Keratinocyte (primary cell): ENCODE data around the gene PRSS33. TPM values are rescaled to one million over a fixed set of nuclear protein-coding genes. Genes with fewer than 3 reads are reported as not detected.

Experiments
- DNase-seq: peaks from one replicate; pipeline ENCODE4 v3.0.0-alpha.2; 2011; ENCODE audit warnings: low read depth, missing footprints, low spot score
- FAIRE-seq: peaks from 2 replicates; lab custom pipeline; 2011; peaks lifted over from hg19 to GRCh38; lab: Jason Lieb, UNC
- H2AFZ ChIP-seq: 2 replicates; pipeline ENCODE4 v1.6.0; 2012; ENCODE audit warnings: low read length, control low read depth, inconsistent platforms; ENCODE audit not compliant: control insufficient read depth
- H3K27ac ChIP-seq: 2 replicates; pipeline ENCODE4 v1.5.1; 2011; ENCODE audit warnings: low read length; ENCODE audit not compliant: control insufficient read depth, insufficient read depth
- H3K27me3 ChIP-seq: 3 replicates; pipeline ENCODE4 v1.6.0; 2011; ENCODE audit warnings: low read length; ENCODE audit not compliant: control insufficient read depth, insufficient read depth; ENCODE audit errors: extremely low read depth
- H3K36me3 ChIP-seq, 2 experiments: 2 replicates in 1 of 2; 3 replicates in 1 of 2; pipeline ENCODE4 v1.5.1; 2011; ENCODE audit warnings: low read length in 2 of 2, mild to moderate bottlenecking in 1 of 2; ENCODE audit not compliant: control insufficient read depth in 2 of 2, insufficient read depth in 2 of 2; ENCODE audit errors: extremely low read depth in 1 of 2
- H3K4me1 ChIP-seq: 3 replicates; pipeline ENCODE4 v1.5.1; 2011; ENCODE audit warnings: low read length; ENCODE audit not compliant: control insufficient read depth, insufficient read depth; ENCODE audit errors: extremely low read depth
- H3K4me2 ChIP-seq: 3 replicates; pipeline ENCODE4 v1.6.0; 2011; ENCODE audit warnings: low read depth, low read length; ENCODE audit not compliant: control insufficient read depth, insufficient read depth; ENCODE audit errors: extremely low read depth
- H3K4me3 ChIP-seq, 3 experiments: fragments of 200-600 bp in 1 of 3; sonication (generic) in 1 of 3; 2 replicates in 2 of 3; 3 replicates in 1 of 3; pipeline ENCODE4 v1.5.1; 2011 to 2016; ENCODE audit warnings: low read length in 3 of 3, mild to moderate bottlenecking in 3 of 3, control low read depth in 2 of 3, inconsistent platforms in 1 of 3, low read depth in 1 of 3, mixed read lengths in 1 of 3, mixed run types in 1 of 3, moderate library complexity in 1 of 3; ENCODE audit not compliant: control insufficient read depth in 2 of 3, insufficient read depth in 2 of 3; ENCODE audit errors: extremely low read depth in 1 of 3
- H3K79me2 ChIP-seq: 2 replicates; pipeline ENCODE4 v1.6.0; 2012; ENCODE audit warnings: low read length; ENCODE audit not compliant: control insufficient read depth, insufficient read depth
- H3K9ac ChIP-seq: 3 replicates; pipeline ENCODE4 v1.6.0; 2011; ENCODE audit warnings: low read length; ENCODE audit not compliant: control insufficient read depth, insufficient read depth; ENCODE audit errors: extremely low read depth
- H3K9me1 ChIP-seq: 3 replicates; pipeline ENCODE4 v1.6.0; 2011; ENCODE audit warnings: low read length; ENCODE audit not compliant: control insufficient read depth, insufficient read depth; ENCODE audit errors: extremely low read depth
- H3K9me3 ChIP-seq: 2 replicates; pipeline ENCODE4 v1.5.1; 2012; ENCODE audit warnings: low read depth, low read length; ENCODE audit not compliant: control insufficient read depth
- H4K20me1 ChIP-seq: 3 replicates; pipeline ENCODE4 v1.6.0; 2011; ENCODE audit warnings: low read length; ENCODE audit not compliant: control insufficient read depth, insufficient read depth; ENCODE audit errors: extremely low read depth
- EZH2 ChIP-seq: IDR thresholded peaks from one replicate; pipeline ENCODE4 v1.6.1; 2012; ENCODE audit warnings: inconsistent platforms, mild to moderate bottlenecking, low read length, moderate library complexity
- dilution Hi-C: fragments of 300-500 bp; cut with MboI; formaldehyde crosslinking; loops from one replicate; pipeline ENCODE4 v1.7.0; 2020; ENCODE audit warnings: low sequenced_read_pairs; ENCODE audit not compliant: extremely low pct_ligation_motif_present
- polyA plus RNA-seq, 5 experiments: library from polyadenylated mRNA; depleted of rRNA in 3 of 5; stranded (reverse) in 3 of 5; stranded (forward) in 1 of 5; unstranded in 1 of 5; fragments of >200 nt; gene quantifications; 1 replicate in 1 of 5; 2 replicates in 3 of 5; 3 replicates in 1 of 5; pipeline versions ENCODE4 v1.2.1 to v1.2.3, GENCODE V29; 2011 to 2012; ENCODE audit warnings: missing spikeins in 2 of 5, low read depth in 1 of 5, low replicate concordance in 1 of 5
- TF ChIP-seq, protein P1 (sequence below), 3 experiments: IDR thresholded peaks in 1 of 3; conservative IDR thresholded peaks in 1 of 3; optimal IDR thresholded peaks in 1 of 3; 2 replicates in 2 of 3; 3 replicates in 1 of 3; pipeline versions ENCODE3 to v1.5.1; 2011; ENCODE audit warnings: low read length in 3 of 3, mild to moderate bottlenecking in 3 of 3, moderate library complexity in 2 of 3, control low read depth in 1 of 3, inconsistent platforms in 1 of 3; ENCODE audit not compliant: insufficient read depth in 2 of 3; ENCODE audit errors: extremely low read depth in 1 of 3

The PRSS33 gene
- polyA plus RNA-seq, 1 donor (not counting 4 experiments of a cell fraction or from before 2014, with no cell fraction given) = not detected

DNA sequence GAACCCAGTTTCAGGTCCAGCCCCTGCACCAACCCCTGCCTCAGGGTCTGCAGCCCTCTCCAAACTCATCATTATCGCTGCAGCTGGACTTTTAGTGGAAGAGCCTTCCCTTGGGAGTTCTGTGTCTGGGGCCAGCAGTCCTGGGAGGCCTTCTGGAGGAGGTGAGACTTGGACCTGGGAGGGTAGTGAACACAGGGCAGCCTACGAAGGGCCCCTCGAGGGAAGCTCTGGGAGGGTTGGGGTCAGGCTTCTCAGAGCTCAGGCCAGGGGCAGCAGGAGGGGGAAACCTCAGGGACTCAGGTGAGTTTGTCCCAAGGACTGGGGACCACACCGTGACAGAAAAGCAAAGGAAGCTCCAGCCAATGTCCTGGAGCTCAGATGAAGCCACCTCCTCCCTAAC lies 46.2 kb downstream of the PRSS33 start:
- FAIRE-seq (no peak), DNase-seq (no peak)
- dilution Hi-C loops = no loop called here
- H3K9me3 ChIP-seq = no peaks in the 10 kb centered on the region
- no peaks in the 10 kb centered on the region for H3K36me3 ChIP-seq
- no peak overlapping the region for H3K27ac ChIP-seq
- TF ChIP-seq, protein P1, sequence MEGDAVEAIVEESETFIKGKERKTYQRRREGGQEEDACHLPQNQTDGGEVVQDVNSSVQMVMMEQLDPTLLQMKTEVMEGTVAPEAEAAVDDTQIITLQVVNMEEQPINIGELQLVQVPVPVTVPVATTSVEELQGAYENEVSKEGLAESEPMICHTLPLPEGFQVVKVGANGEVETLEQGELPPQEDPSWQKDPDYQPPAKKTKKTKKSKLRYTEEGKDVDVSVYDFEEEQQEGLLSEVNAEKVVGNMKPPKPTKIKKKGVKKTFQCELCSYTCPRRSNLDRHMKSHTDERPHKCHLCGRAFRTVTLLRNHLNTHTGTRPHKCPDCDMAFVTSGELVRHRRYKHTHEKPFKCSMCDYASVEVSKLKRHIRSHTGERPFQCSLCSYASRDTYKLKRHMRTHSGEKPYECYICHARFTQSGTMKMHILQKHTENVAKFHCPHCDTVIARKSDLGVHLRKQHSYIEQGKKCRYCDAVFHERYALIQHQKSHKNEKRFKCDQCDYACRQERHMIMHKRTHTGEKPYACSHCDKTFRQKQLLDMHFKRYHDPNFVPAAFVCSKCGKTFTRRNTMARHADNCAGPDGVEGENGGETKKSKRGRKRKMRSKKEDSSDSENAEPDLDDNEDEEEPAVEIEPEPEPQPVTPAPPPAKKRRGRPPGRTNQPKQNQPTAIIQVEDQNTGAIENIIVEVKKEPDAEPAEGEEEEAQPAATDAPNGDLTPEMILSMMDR (optimal IDR thresholded peaks at IDR 0.05 in 1 of 3, IDR thresholded peaks at IDR 0.05 in 1 of 3, conservative IDR thresholded peaks at IDR 0.05 in 1 of 3; ENCODE audit: extremely low read depth in 1 of 3, insufficient read depth in 2 of 3, low read length in 3 of 3) = no peak
- no peak for TF ChIP-seq EZH2
- no peaks in the 10 kb centered on the region for H3K9me1 ChIP-seq
- no peak overlapping the region for H3K4me3 ChIP-seq
- no peaks in the 10 kb centered on the region for H3K79me2 ChIP-seq
- H3K9ac ChIP-seq = no peak overlapping the region
- H4K20me1 ChIP-seq = no peaks in the 10 kb centered on the region
- no peak overlapping the region for H3K4me2 ChIP-seq
- H3K27me3 ChIP-seq = no peaks in the 10 kb centered on the region
- H3K4me1 ChIP-seq = peaks cover 3% of the 10 kb centered on the region
- H2AFZ ChIP-seq = no peak overlapping the region

DNA sequence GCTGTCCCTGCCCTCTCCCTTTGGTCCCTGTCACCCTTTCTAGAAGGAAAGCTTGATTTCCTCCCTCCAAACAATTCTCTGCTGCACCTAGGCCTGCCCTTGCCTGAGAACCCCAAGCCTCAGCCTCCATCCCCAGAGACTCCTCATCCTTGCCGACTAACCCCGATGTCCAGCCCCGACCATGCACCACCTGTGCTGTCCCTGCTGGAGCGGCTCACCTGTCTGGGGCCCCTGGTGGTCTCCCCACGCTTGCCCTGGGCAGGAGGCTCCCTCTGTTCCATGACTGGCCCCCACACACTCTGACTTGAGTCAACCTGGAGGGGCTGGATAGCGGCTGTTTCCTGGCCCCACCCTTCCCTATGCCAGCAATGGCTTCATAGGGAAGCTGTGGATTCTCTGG lies 46.9 kb downstream of the PRSS33 start:
- H3K27ac ChIP-seq = no peak overlapping the region
- dilution Hi-C loops = no loop called here
- H3K4me2 ChIP-seq = no peak overlapping the region
- no peaks in the 10 kb centered on the region for H3K9me1 ChIP-seq
- H3K4me3 ChIP-seq = no peak overlapping the region
- H3K79me2 ChIP-seq = no peaks in the 10 kb centered on the region
- DNase-seq (no peak), FAIRE-seq (no peak)
- no peak overlapping the region for H2AFZ ChIP-seq
- H3K36me3 ChIP-seq = no peaks in the 10 kb centered on the region
- no peaks in the 10 kb centered on the region for H4K20me1 ChIP-seq
- H3K9me3 ChIP-seq = no peaks in the 10 kb centered on the region
- H3K27me3 ChIP-seq = no peaks in the 10 kb centered on the region
- H3K9ac ChIP-seq = no peak overlapping the region
- no peak for TF ChIP-seq EZH2
- TF ChIP-seq, protein P1 (optimal IDR thresholded peaks at IDR 0.05 in 1 of 3, IDR thresholded peaks at IDR 0.05 in 1 of 3, conservative IDR thresholded peaks at IDR 0.05 in 1 of 3; ENCODE audit: extremely low read depth in 1 of 3, insufficient read depth in 2 of 3, low read length in 3 of 3) = no peak
- peaks cover 3% of the 10 kb centered on the region for H3K4me1 ChIP-seq
